GM18870 (cell line): ENCODE data around the gene GREB1.

ENCODE experiments used
- ATAC-seq: cut with Tn5 transposase; IDR thresholded peaks from one replicate; pipeline ENCODE4 v1.9.1; 2021; ENCODE audit warnings: moderate library complexity; ENCODE audit not compliant: unreplicated experiment

GREB1 gene

GRCh38 chr2:11507517-11507916, 26.3 kb upstream of the GREB1 start:
- ATAC-seq, result no peak

DNA sequence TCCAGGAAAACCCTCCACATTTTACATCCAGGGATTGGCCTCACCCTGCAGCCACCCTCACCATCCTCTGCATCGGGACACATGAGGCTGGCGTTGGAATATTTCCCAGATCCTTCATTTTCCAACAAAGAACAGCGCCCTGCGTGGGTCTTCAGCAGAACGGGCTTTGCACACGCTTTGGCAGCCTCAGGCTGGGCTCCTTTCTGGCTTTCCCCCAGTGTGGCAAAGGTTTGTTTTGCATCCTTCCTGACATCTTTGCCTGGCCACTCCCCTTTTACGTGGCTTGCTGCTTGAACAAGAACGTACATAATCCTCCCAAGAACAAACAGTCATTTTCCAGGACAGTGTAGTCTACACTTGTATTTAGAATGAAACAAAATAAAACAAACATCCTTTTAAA, 25.6 kb upstream of the GREB1 start:
- no peak for ATAC-seq

- no peak for ATAC-seq
These were observed 24.0 kb upstream of the GREB1 start for GRCh38 chr2:11509657-11510360.

- no peak for ATAC-seq
These were observed 21.4 kb upstream of the GREB1 start for GRCh38 chr2:11512431-11512830.

- ATAC-seq, result no peak
These were observed 20.5 kb upstream of the GREB1 start for GRCh38 chr2:11513319-11513718.

GRCh38 chr2:11514081-11514730, 19.6 kb upstream of the GREB1 start:
- no peak for ATAC-seq

DNA sequence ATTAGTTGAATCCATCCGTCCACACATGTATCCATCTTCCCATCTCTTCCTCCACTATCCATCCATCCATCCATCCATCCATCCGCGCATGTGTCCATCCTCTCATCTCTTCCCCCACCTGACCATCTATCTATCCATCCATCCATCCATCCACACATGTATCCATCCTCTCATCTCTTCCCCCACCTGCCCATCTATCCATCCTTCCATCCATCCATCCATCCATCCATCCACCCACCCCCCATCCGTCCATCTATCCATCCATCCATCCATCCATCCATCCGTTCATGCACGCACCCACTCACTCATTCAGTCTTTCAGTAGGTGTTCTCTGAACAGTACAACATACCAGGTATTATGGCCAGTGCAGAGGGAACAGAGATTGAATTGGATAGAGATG, 18.9 kb upstream of the GREB1 start:
- ATAC-seq, result no peak

DNA sequence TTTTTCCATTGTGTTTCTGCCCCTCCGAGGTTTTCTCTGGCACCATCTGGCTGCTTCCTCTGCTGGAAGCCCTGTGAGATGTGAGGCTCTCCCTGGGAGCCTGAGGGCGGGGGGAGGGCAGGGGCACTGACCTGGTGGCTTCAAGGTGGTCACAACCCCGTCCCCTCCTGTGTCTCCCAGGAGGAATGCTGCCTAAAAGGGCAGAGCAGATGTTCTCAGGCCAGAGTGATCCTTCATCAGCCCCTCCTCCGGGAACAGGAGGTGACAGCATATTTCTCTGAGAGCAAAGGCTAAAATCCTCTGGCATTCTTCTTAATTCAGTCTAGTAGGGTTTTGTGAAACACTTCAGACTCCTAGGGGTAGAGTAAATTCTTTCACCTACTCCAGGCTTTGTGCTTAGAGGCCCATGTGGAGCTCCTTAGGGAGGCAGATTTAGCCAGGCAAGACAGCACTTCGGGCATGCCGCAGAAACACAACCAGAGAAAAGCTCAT, 18.3 kb upstream of the GREB1 start:
- no peak for ATAC-seq

- no peak for ATAC-seq
These were observed 16.7 kb upstream of the GREB1 start for GRCh38 chr2:11516984-11517648.

- ATAC-seq, result no peak
These were observed 15.9 kb upstream of the GREB1 start for GRCh38 chr2:11517906-11518305.

DNA sequence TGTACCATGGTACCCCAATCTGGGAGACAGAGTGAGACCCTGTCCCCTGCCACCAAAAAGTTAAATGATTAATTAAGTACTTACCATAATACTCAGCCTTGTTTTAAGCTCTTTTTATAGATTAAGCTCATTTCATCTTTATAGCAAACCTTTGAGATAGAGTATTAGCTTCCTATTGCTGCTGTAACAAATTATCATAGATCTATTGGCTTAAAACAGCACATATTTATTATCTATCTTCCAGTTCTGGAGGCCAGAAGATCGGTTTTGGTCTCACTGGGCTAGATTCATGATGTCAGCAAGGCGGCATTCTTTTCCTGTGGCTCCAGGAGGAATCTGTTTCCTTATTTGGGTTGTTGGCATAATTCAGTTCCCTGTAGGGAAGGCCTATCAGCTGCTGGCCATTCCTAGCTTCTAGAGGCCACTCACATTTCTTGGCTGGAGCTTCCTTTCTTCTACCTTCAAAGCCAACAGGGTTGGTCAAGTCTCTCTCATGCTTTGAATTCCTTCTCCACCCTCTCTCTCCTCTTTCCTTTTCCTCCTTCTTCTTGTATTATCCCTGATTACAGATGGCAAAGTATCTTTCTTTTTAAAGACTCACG, 13.7 kb upstream of the GREB1 start:
- ATAC-seq, result no peak

GRCh38 chr2:11521775-11522174, 12.1 kb upstream of the GREB1 start:
- ATAC-seq, result no peak

- no peak for ATAC-seq
These were observed 9.4 kb upstream of the GREB1 start for GRCh38 chr2:11524470-11524869.

GRCh38 chr2:11525762-11526161, 8.1 kb upstream of the GREB1 start:
- no peak for ATAC-seq

DNA sequence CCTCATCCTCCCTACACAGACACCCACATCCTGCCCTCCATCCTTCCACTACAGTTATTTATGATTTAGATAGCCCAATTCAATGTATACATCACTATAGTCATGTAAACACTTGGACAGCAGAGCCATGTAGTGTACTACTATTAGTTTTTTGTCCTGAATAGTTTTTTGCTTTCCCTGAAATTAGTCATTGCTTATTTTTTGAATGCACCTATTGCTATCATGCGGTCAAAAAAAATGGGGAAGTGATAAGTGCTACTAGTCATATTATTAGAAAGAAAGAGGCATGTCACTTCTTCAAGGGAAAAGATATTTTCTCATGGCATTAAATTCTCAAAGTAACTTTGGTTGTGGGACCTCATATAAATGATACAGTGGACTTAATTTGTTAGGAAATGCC, 6.8 kb upstream of the GREB1 start:
- ATAC-seq, result no peak

- no peak for ATAC-seq
These were observed 5.6 kb upstream of the GREB1 start for GRCh38 chr2:11528228-11528627.

DNA sequence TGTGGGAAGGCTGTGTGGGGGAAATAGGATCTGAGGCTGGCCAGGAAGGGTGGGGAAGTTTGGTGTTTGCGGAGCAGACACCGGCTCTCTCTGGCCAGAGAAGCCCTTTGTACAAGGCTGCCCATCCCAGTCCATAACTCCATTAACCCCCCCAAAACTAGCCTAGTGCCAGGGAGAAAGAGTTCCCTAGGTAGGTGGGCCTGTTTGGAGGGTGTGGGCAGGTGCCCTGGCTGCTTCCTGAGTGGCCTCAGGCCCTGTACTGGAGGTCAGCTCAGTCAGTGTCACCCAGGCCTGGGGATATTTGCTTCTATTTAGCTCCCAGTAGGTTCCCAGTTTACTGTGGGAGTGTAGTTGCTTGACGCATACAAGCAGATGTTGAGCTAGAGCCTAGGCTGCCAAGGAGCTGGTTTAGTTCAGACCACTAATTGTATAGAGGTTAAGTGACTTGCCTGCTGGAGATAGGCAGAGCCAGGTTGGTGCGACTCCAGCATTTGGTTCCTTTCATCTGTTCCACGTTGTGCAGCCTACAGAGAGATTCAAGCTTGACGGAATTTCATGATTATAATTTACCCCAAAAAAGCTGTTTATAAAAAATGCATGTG, 2.9 kb upstream of the GREB1 start:
- no peak for ATAC-seq

GRCh38 chr2:11532416-11533055, 1.3 kb upstream of the GREB1 start:
- no peak for ATAC-seq

GRCh38 chr2:11534071-11534745, 363 bp downstream of the GREB1 start:
- no peak for ATAC-seq

DNA sequence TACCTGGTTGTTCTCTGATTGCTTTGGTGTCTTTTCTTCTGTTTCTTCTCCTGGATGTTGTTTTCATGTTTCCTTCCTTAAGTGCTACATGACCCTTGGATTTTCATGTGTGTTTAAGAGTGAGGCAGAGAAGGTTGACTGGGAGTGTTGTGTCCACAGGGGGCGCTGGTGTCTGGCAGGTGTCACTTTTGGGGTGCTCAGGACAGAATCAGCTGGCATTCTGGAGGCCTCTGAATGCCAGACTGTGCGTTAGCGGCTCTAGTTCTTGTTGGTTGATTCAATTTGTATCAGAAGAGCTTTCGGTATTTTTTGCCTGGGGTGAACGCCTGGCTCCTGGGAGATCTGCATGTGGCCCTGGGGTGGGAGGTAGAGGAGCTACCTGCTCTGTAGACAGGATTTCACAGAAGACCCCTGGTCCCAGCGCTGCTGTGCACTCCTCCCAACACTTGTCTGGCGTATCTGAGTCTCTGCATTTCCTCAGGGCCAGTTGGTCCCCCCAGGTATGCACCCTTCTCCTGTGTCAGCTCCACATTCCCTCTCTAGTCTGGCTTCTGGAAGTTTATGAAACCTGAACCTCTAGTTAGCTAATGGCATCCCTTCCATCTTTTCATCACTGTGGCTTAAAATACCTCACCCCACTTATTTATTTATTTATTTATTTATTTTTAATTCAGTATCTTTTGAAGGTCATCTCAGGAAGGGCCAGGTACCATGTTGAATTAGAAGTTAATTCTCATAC, 1.1 kb downstream of the GREB1 start:
- ATAC-seq, result no peak
